Measurements from ENCODE around the gene C17orf75. TPM values are rescaled to one million over a fixed set of nuclear protein-coding genes. Genes with fewer than 3 reads are reported as not detected.
"Not testable (repeated sequence)": the region's sequence is repeated elsewhere in the genome, so short reads cannot be mapped to it uniquely, and the experiment has no call there.

Gene C17orf75
- total RNA-seq (2013) = 8.6 TPM
- 1 to 10 TPM; 4.1 to 5.7 (median 5.0) TPM for polyA plus RNA-seq
- 1.8 and 2.9 TPM in 2 replicates for polyA minus RNA-seq
- 0.50 to 7.3 (median 3.1) reads per million in 11 experiments for total RNA-seq

GRCh38 chr17:32341857-32342602 is at the start of gene C17orf75:
Gene C17orf75, minus strand, starts transcription at chr17:32342173. Its CDS starts 34 bp downstream, at chr17:32342139.
- Histone ChIP-seq H3K9me3 (replicated peaks in 1 of 2; ENCODE audit: control insufficient read depth in 1 of 2, insufficient read depth in 1 of 2, low read length in 2 of 2) (no peaks in the 10 kb centered on the region), H3K4me2 (replicated peaks; ENCODE audit: extremely low read depth, low read length, poor library complexity, severe bottlenecking) (peak within 1 kb of the TSS; percentile 77), H3K79me2 (ENCODE audit: insufficient read depth, low read length) (no peaks in the 10 kb centered on the region), H4K20me1 (ENCODE audit: insufficient read depth, low read length) (no peaks in the 10 kb centered on the region), H3K9ac (ENCODE audit: insufficient read depth, low read length, poor library complexity, severe bottlenecking) (peak within 1 kb of the TSS; percentile 55), H3K27ac (ENCODE audit: low read depth in 1 of 2, low read length in 2 of 2) (peak within 1 kb of the TSS; percentile 60 to 78), H3K36me3 (replicated peaks in 1 of 2; ENCODE audit: control insufficient read depth in 1 of 2, insufficient read depth in 2 of 2, low read length in 2 of 2) (peaks cover 4 to 18% of the 10 kb centered on the region in 2 donors), H3K4me1 (ENCODE audit: control insufficient read depth in 1 of 2, insufficient read depth in 2 of 2, low read length in 2 of 2) (peaks cover 23 to 32% of the 10 kb centered on the region in 2 donors), H3K4me3 (replicated peaks in 1 of 3; ENCODE audit: low read depth in 2 of 3, low read length in 3 of 3) (peak within 1 kb of the TSS; percentile 73 to 78 (median 75)), H2AFZ (ENCODE audit: insufficient read depth, low read depth, low read length, poor library complexity, severe bottlenecking) (peak within 1 kb of the TSS; percentile 94), H3K27me3 (ENCODE audit: control insufficient read depth in 2 of 2, insufficient read depth in 2 of 2, low read length in 2 of 2) (no peaks in the 10 kb centered on the region)
- peaks cover 31% of the 10 kb centered on the region for H3K4me1 Mint-ChIP-seq
- DNase-seq = peak; percentile 45 to 56 (median 52)
- no peak for TF ChIP-seq CTCF (IDR thresholded peaks at IDR 0.05)
- H3K36me3 Mint-ChIP-seq = peaks cover 15 to 24% of the 10 kb centered on the region in 2 donors
- no peaks in the 10 kb centered on the region for H3K9me3 Mint-ChIP-seq
- intact Hi-C loops (cut with micrococcal nuclease) = loop anchor here in 1 of 2 donors (5.0 kb wide), 1 partner anchor 90 kb away; no protein-coding TSS in a partner anchor
- peak within 1 kb of the TSS; percentile 90 to 93 for H3K4me3 Mint-ChIP-seq
- under 1% methylated on average over 39 of the region's 47 CpGs for WGBS (ENCODE audit: insufficient coverage)
- H3K27me3 Mint-ChIP-seq (ENCODE audit: low read depth in 3 of 3) = peaks cover 0 to 3% (median 2%) of the 10 kb centered on the region in 3 donors
- H3K27ac Mint-ChIP-seq = peak within 1 kb of the TSS; percentile 85 to 94 (median 92)

GRCh38 chr17:32388613-32389459 is 46.9 kb upstream of the C17orf75 start:
- H3K4me3 Mint-ChIP-seq = no peak overlapping the region
- no peak for TF ChIP-seq CTCF (IDR thresholded peaks at IDR 0.05)
- H3K36me3 Mint-ChIP-seq = peaks cover 6 to 20% of the 10 kb centered on the region in 2 donors
- Histone ChIP-seq H3K9me3 (replicated peaks in 1 of 2; ENCODE audit: control insufficient read depth in 1 of 2, insufficient read depth in 1 of 2, low read length in 2 of 2) (no peaks in the 10 kb centered on the region), H3K9ac (ENCODE audit: insufficient read depth, low read length, poor library complexity, severe bottlenecking) (no peak overlapping the region), H3K4me2 (replicated peaks; ENCODE audit: extremely low read depth, low read length, poor library complexity, severe bottlenecking) (no peak overlapping the region), H3K4me1 (ENCODE audit: control insufficient read depth in 1 of 2, insufficient read depth in 2 of 2, low read length in 2 of 2) (no peaks in the 10 kb centered on the region), H2AFZ (ENCODE audit: insufficient read depth, low read depth, low read length, poor library complexity, severe bottlenecking) (no peak overlapping the region), H4K20me1 (ENCODE audit: insufficient read depth, low read length) (peaks cover 51% of the 10 kb centered on the region), H3K27me3 (ENCODE audit: control insufficient read depth in 2 of 2, insufficient read depth in 2 of 2, low read length in 2 of 2) (no peaks in the 10 kb centered on the region), H3K27ac (ENCODE audit: low read depth in 1 of 2, low read length in 2 of 2) (peak overlapping the region in 1 of 2 donors; percentile 23), H3K79me2 (ENCODE audit: insufficient read depth, low read length) (no peaks in the 10 kb centered on the region), H3K36me3 (replicated peaks in 1 of 2; ENCODE audit: control insufficient read depth in 1 of 2, insufficient read depth in 2 of 2, low read length in 2 of 2) (peaks cover 0 to 18% of the 10 kb centered on the region in 2 donors), H3K4me3 (replicated peaks in 1 of 3; ENCODE audit: low read depth in 2 of 3, low read length in 3 of 3) (no peak overlapping the region)
- no peak for DNase-seq
- H3K9me3 Mint-ChIP-seq = no peaks in the 10 kb centered on the region
- H3K27ac Mint-ChIP-seq = peak overlapping the region in 3 of 7 donors; percentile 37 to 92 (median 67)
- peaks cover 9% of the 10 kb centered on the region for H3K4me1 Mint-ChIP-seq
- H3K27me3 Mint-ChIP-seq (ENCODE audit: low read depth in 3 of 3) = no peaks in the 10 kb centered on the region
- intact Hi-C loops (cut with micrococcal nuclease) = no loop called here
- 6% methylated on average over 3 of the region's 6 CpGs for WGBS (ENCODE audit: insufficient coverage)

GRCh38 chr17:32388128-32388527 is 46.2 kb upstream of the C17orf75 start:
- H3K9ac ChIP-seq (ENCODE audit: insufficient read depth, low read length, poor library complexity, severe bottlenecking); H3K4me1 Mint-ChIP-seq; H3K4me1 ChIP-seq (ENCODE audit: control insufficient read depth in 1 of 2, insufficient read depth in 2 of 2, low read length in 2 of 2); H3K4me3 Mint-ChIP-seq; H3K4me2 ChIP-seq (replicated peaks; ENCODE audit: extremely low read depth, low read length, poor library complexity, severe bottlenecking); H3K9me3 Mint-ChIP-seq; DNase-seq; H3K27me3 Mint-ChIP-seq (ENCODE audit: low read depth in 3 of 3); H3K9me3 ChIP-seq (replicated peaks in 1 of 2; ENCODE audit: control insufficient read depth in 1 of 2, insufficient read depth in 1 of 2, low read length in 2 of 2); H2AFZ ChIP-seq (ENCODE audit: insufficient read depth, low read depth, low read length, poor library complexity, severe bottlenecking); intact Hi-C loops (cut with micrococcal nuclease); H3K79me2 ChIP-seq (ENCODE audit: insufficient read depth, low read length); H3K4me3 ChIP-seq (replicated peaks in 1 of 3; ENCODE audit: low read depth in 2 of 3, low read length in 3 of 3); H3K27me3 ChIP-seq (ENCODE audit: control insufficient read depth in 2 of 2, insufficient read depth in 2 of 2, low read length in 2 of 2): not testable (repeated sequence)
- peaks cover 0 to 25% of the 10 kb centered on the region in 2 donors for H3K36me3 ChIP-seq (replicated peaks in 1 of 2; ENCODE audit: control insufficient read depth in 1 of 2, insufficient read depth in 2 of 2, low read length in 2 of 2)
- H4K20me1 ChIP-seq (ENCODE audit: insufficient read depth, low read length) = peaks cover 52% of the 10 kb centered on the region
- WGBS (ENCODE audit: insufficient coverage) = no CpG with 5 or more reads among the region's 14 CpGs
- Mint-ChIP-seq H3K27ac (peak overlapping the region in 1 of 7 donors; percentile 13), H3K36me3 (peaks cover 8 to 23% of the 10 kb centered on the region in 2 donors)
- H3K27ac ChIP-seq (ENCODE audit: low read depth in 1 of 2, low read length in 2 of 2) = peak overlapping the region in 1 of 2 donors; percentile 23

Data from CD14-positive monocyte (primary cell).